Measurements from ENCODE around the gene NDUFS2. TPM values are rescaled to one million over a fixed set of nuclear protein-coding genes. Genes with fewer than 3 reads are reported as not detected.

NDUFS2 gene
- total RNA-seq, 2 experiments from 2014 or later: 62.9 to 72.1 TPM

- CTCF ChIA-PET (ENCODE audit: unreplicated experiment): interaction anchor here (2.4 kb wide), 1 partner anchor 25 kb away, joined by 12 read pairs; the partner anchor contains the start of gene TOMM40L
- no peak for DNase-seq (ENCODE audit: low spot score)
- no peaks in the 10 kb centered on the region for H3K9me3 ChIP-seq (ENCODE audit: low read length)
- intact Hi-C loops (cut with micrococcal nuclease; ENCODE audit: unreplicated experiment): no loop called here
- H2AFZ ChIP-seq (ENCODE audit: low read length): peak overlapping the region; percentile 94
- no peak overlapping the region for H3K27ac ChIP-seq (ENCODE audit: low read depth, low read length, poor library complexity, severe bottlenecking)
- BruUV-seq (replicated peaks): no TSS peak
- POLR2A ChIA-PET: interaction anchor here (1.1 to 2.8 kb wide), 2 partner anchors 11 to 14 kb away, joined by 5 to 17 read pairs; no protein-coding TSS in a partner anchor
- 0 out of 2 replicates have a peak overlapping the region, but pooled peaks have one; percentile 12 for H3K4me2 ChIP-seq (ENCODE audit: low read length)
- H3K36me3 ChIP-seq (ENCODE audit: insufficient read depth, low read length): peaks cover 11% of the 10 kb centered on the region
- no peaks in the 10 kb centered on the region for H3K9me2 ChIP-seq (ENCODE audit: insufficient read depth, low read length)
- no peaks in the 10 kb centered on the region for H4K20me1 ChIP-seq (ENCODE audit: insufficient read depth, low read length)
- TF ChIP-seq, protein P1, sequence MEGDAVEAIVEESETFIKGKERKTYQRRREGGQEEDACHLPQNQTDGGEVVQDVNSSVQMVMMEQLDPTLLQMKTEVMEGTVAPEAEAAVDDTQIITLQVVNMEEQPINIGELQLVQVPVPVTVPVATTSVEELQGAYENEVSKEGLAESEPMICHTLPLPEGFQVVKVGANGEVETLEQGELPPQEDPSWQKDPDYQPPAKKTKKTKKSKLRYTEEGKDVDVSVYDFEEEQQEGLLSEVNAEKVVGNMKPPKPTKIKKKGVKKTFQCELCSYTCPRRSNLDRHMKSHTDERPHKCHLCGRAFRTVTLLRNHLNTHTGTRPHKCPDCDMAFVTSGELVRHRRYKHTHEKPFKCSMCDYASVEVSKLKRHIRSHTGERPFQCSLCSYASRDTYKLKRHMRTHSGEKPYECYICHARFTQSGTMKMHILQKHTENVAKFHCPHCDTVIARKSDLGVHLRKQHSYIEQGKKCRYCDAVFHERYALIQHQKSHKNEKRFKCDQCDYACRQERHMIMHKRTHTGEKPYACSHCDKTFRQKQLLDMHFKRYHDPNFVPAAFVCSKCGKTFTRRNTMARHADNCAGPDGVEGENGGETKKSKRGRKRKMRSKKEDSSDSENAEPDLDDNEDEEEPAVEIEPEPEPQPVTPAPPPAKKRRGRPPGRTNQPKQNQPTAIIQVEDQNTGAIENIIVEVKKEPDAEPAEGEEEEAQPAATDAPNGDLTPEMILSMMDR (conservative IDR thresholded peaks at IDR 0.05; ENCODE audit: low read length): no peak
- no peak for TF ChIP-seq EZH2phosphoT487 (IDR thresholded peaks at IDR 0.05; ENCODE audit: borderline replicate concordance, low read depth, low read length)
- peaks cover 4% of the 10 kb centered on the region; the same call in 1 of the 2 replicates for H3K79me2 ChIP-seq (ENCODE audit: insufficient read depth, low read depth, low read length)
- peaks cover 39% of the 10 kb centered on the region for H3K4me1 ChIP-seq (ENCODE audit: insufficient read depth, low read length, poor library complexity, severe bottlenecking)
- H3K4me3 ChIP-seq (ENCODE audit: low read depth, low read length, poor library complexity, severe bottlenecking): no peak overlapping the region
Measured at GRCh38 chr1:161200421-161200991, 1.7 kb upstream of the NDUFS2 start.

- Histone ChIP-seq H2AFZ (ENCODE audit: low read length) (peak overlapping the region; percentile 94), H3K36me3 (ENCODE audit: insufficient read depth, low read length) (peaks cover 14% of the 10 kb centered on the region), H3K27ac (ENCODE audit: low read depth, low read length, poor library complexity, severe bottlenecking) (peak overlapping the region; percentile 13), H3K4me2 (ENCODE audit: low read length) (peak overlapping the region; percentile 63), H3K4me3 (ENCODE audit: low read depth, low read length, poor library complexity, severe bottlenecking) (peak overlapping the region; percentile 75), H3K79me2 (ENCODE audit: insufficient read depth, low read depth, low read length) (peaks cover 4% of the 10 kb centered on the region; the same call in 1 of the 2 replicates), H3K4me1 (ENCODE audit: insufficient read depth, low read length, poor library complexity, severe bottlenecking) (peaks cover 35% of the 10 kb centered on the region), H4K20me1 (ENCODE audit: insufficient read depth, low read length) (no peaks in the 10 kb centered on the region), H3K9me2 (ENCODE audit: insufficient read depth, low read length) (no peaks in the 10 kb centered on the region), H3K9me3 (ENCODE audit: low read length) (no peaks in the 10 kb centered on the region)
- DNase-seq (ENCODE audit: low spot score): no peak
- intact Hi-C loops (cut with micrococcal nuclease; ENCODE audit: unreplicated experiment): no loop called here
- TF ChIP-seq, protein P1 (conservative IDR thresholded peaks at IDR 0.05; ENCODE audit: low read length): no peak
- no peak for TF ChIP-seq EZH2phosphoT487 (IDR thresholded peaks at IDR 0.05; ENCODE audit: borderline replicate concordance, low read depth, low read length)
- no TSS peak for BruUV-seq (replicated peaks)
- ChIA-PET CTCF (ENCODE audit: unreplicated experiment) (interaction anchor here (1.4 to 2.4 kb wide), 4 partner anchors 10 to 181 kb away, joined by 4 to 12 read pairs (median 6); partner anchors contain the start of gene TOMM40L), POLR2A (interaction anchor here (0.6 to 2.8 kb wide), 5 partner anchors 10 to 1546 kb away, joined by 3 to 22 read pairs (median 5); no protein-coding TSS in a partner anchor)
Measured at GRCh38 chr1:161200992-161201835, 953 bp upstream of the NDUFS2 start.

Data from OCI-LY7 (cell line).